Lower leg skin (tissue), 4 donors: Measurements from ENCODE around the gene PKD1. TPM values are rescaled to one million over a fixed set of nuclear protein-coding genes. Genes with fewer than 3 reads are reported as not detected.

Experiments
- DNase-seq, 2 donors: peaks; one replicate each; pipeline ENCODE4 v3.0.0-alpha.2; 2019; ENCODE audit warnings: low spot score in 2 of 2
- H3K4me3 ChIP-seq: fragments of 200-600 bp; sonication (generic); 2 replicates; pipeline ENCODE4 v1.5.1; 2017; ENCODE audit warnings: mild to moderate bottlenecking, low read depth; ENCODE audit not compliant: poor library complexity, severe bottlenecking
- CTCF ChIP-seq, 3 donors: fragments of 450-650 bp; IDR thresholded peaks; one replicate each; pipeline ENCODE4 v1.5.1; 2016; ENCODE audit warnings: antibody characterized with exemption in 3 of 3, mild to moderate bottlenecking in 3 of 3, moderate library complexity in 2 of 3
- POLR2A ChIP-seq, 2 donors: fragments of 450-650 bp; IDR thresholded peaks; one replicate each; pipeline ENCODE4 v1.6.1; 2016 to 2017; ENCODE audit warnings: antibody characterized with exemption in 2 of 2, mild to moderate bottlenecking in 1 of 2, moderate library complexity in 1 of 2
- WGBS, 2 donors: methylation state at CpG; one replicate each; pipeline ENCODE4 v1.1.5; 2018; 5-methylcytosine and 5-hydroxymethylcytosine counted together
- intact Hi-C: fragments of 100-400 bp; cut with DNase I; formaldehyde crosslinking; loops from one replicate; pipeline ENCODE4 v1.15.0; 2023; ENCODE audit warnings: low total_unique reads
- total RNA-seq, 4 donors: library from RNA; depleted of rRNA; stranded (reverse); fragments of >200 nt; gene quantifications; one replicate each; pipeline ENCODE4 v1.1.0, GENCODE V29; 2016

The PKD1 gene
- total RNA-seq, 4 donors from 2014 or later: 125 to 266 (median 192) TPM

DNA sequence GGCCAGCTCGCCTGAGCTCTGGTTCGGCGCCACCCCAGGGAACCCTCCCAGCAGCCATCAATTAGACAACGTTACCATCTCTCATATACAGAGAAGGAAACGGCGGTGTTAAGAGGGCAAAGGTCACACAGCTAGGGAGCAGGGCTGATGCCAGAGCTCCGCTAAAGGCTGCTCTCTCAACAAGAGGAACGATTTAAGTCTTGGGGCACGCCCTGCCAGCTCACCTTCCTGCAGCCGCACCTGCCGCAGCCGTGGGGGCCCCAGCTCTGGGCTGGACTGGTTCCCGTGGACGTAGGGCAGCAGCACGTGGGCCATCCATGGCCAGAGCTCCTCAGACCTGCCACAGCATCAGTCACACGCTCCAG is 43.5 kb downstream of the PKD1 start:
- DNase-seq: no peak
- no peak overlapping the region for H3K4me3 ChIP-seq
- WGBS, 2 donors: 60% methylated on average over 12 to 16 of the region's 16 CpGs
- intact Hi-C loops: no loop called here
- TF ChIP-seq POLR2A (IDR thresholded peaks at IDR 0.05): no peak
- TF ChIP-seq CTCF (IDR thresholded peaks at IDR 0.05): no peak

GRCh38 chr16:2091547-2092255 is 44.0 kb downstream of the PKD1 start:
- H3K4me3 ChIP-seq: no peak overlapping the region
- no peak for DNase-seq
- intact Hi-C loops: no loop called here
- TF ChIP-seq POLR2A (IDR thresholded peaks at IDR 0.05): no peak
- no peak for TF ChIP-seq CTCF (IDR thresholded peaks at IDR 0.05)
- 63 to 75% methylated on average over 21 to 34 of the region's 49 CpGs for WGBS, 2 donors

GRCh38 chr16:2090777-2091546 is 44.7 kb downstream of the PKD1 start:
- WGBS, 2 donors: 59 to 73% methylated on average over 49 to 74 of the region's 101 CpGs
- intact Hi-C loops: no loop called here
- H3K4me3 ChIP-seq: no peak overlapping the region
- peak in 1 of 2 donors; percentile 70 for DNase-seq
- no peak for TF ChIP-seq CTCF (IDR thresholded peaks at IDR 0.05)
- no peak for TF ChIP-seq POLR2A (IDR thresholded peaks at IDR 0.05)

DNA sequence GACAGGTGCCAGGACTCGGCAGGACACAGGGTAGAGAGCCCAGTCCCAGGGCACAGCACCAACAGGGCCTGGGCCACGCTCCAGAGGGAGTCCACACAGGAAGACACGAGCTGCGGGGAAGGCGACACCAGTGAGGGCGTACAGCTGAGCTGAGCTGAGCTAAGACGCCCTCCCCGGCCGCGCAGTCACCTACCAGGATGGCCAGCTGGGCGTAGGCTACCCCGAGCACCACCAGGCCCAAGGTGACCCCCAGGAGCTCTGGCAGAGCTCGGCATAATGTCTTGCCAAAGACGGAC is 45.3 kb downstream of the PKD1 start:
- TF ChIP-seq CTCF (IDR thresholded peaks at IDR 0.05) (no peak), POLR2A (IDR thresholded peaks at IDR 0.05) (no peak)
- 90 to 92% methylated on average over 10 to 14 of the region's 14 CpGs for WGBS, 2 donors
- no peak for DNase-seq
- intact Hi-C loops: no loop called here
- H3K4me3 ChIP-seq: no peak overlapping the region

- TF ChIP-seq CTCF (IDR thresholded peaks at IDR 0.05) (no peak), POLR2A (IDR thresholded peaks at IDR 0.05) (no peak)
- H3K4me3 ChIP-seq: no peak overlapping the region
- no peak for DNase-seq
- intact Hi-C loops: loop anchor here (10.0 kb wide), 1 partner anchor 55 kb away; no protein-coding TSS in a partner anchor
- WGBS, 2 donors: 86 to 89% methylated on average over 39 to 40 of the region's 44 CpGs
Observed at GRCh38 chr16:2089706-2090480, 45.8 kb downstream of the PKD1 start.
